Memory B cell (primary cell): ENCODE data around the gene HPS4.
"Not testable (repeated sequence)": the region's sequence is repeated elsewhere in the genome, so short reads cannot be mapped to it uniquely, and the experiment has no call there.

Source experiments
- ATAC-seq: fragments of 150-1000 bp; cut with Tn5 transposase; 2 replicates; pipeline ENCODE4 v1.10.0; 2021; ENCODE audit warnings: low read depth, mild to moderate bottlenecking, moderate library complexity
- DNase-seq, 2 donors: peaks; one replicate each; pipeline ENCODE4 v3.0.0; 2022; ENCODE audit warnings: low spot score in 2 of 2
- H3K27ac Mint-ChIP-seq: one replicate; pipeline ENCODE4 v1.8.0; 2022; ENCODE audit warnings: mild to moderate bottlenecking, moderate library complexity, mixed read lengths
- H3K27me3 Mint-ChIP-seq: one replicate; pipeline ENCODE4 v1.8.0; 2022; ENCODE audit warnings: mixed read lengths
- H3K36me3 Mint-ChIP-seq: one replicate; pipeline ENCODE4 v1.8.0; 2022; ENCODE audit warnings: mild to moderate bottlenecking, mixed read lengths
- H3K4me1 Mint-ChIP-seq: one replicate; pipeline ENCODE4 v1.8.0; 2022; ENCODE audit warnings: mixed read lengths
- H3K4me3 Mint-ChIP-seq: one replicate; pipeline ENCODE4 v1.8.0; 2022; ENCODE audit warnings: mild to moderate bottlenecking, moderate library complexity, mixed read lengths
- H3K9me3 Mint-ChIP-seq: one replicate; pipeline ENCODE4 v1.8.0; 2022; ENCODE audit warnings: mixed read lengths

The HPS4 gene

GRCh38 chr22:26483439-26484359 is at the start of gene HPS4, which contains the start of gene SRRD:
HPS4 (minus strand) TSS chr22:26483783; CDS start chr22:26481762, 2,021 bp downstream.
SRRD (plus strand) TSS chr22:26483877; CDS start chr22:26483891, 14 bp downstream.
- peak within 1 kb of the TSS; percentile 91 for H3K4me3 Mint-ChIP-seq
- peak within 1 kb of the TSS; percentile 99 for H3K27ac Mint-ChIP-seq
- H3K9me3 Mint-ChIP-seq = no peaks in the 10 kb centered on the region
- H3K36me3 Mint-ChIP-seq = peaks cover 11% of the 10 kb centered on the region
- no peaks in the 10 kb centered on the region for H3K27me3 Mint-ChIP-seq
- peak; percentile 92 to 98 for DNase-seq
- H3K4me1 Mint-ChIP-seq = peaks cover 55% of the 10 kb centered on the region
- ATAC-seq = peak; percentile 81

GRCh38 chr22:26529345-26529744 is 45.8 kb upstream of the HPS4 start:
- H3K4me3 Mint-ChIP-seq = no peak overlapping the region
- H3K36me3 Mint-ChIP-seq = peaks cover 13% of the 10 kb centered on the region
- ATAC-seq (no peak), DNase-seq (no peak)
- no peak overlapping the region for H3K27ac Mint-ChIP-seq
- no peaks in the 10 kb centered on the region for H3K27me3 Mint-ChIP-seq
- H3K9me3 Mint-ChIP-seq = no peaks in the 10 kb centered on the region
- peaks cover 12% of the 10 kb centered on the region for H3K4me1 Mint-ChIP-seq

GRCh38 chr22:26528518-26528917 is 44.9 kb upstream of the HPS4 start:
- H3K27me3 Mint-ChIP-seq, H3K4me3 Mint-ChIP-seq, H3K4me1 Mint-ChIP-seq, H3K27ac Mint-ChIP-seq, H3K9me3 Mint-ChIP-seq, DNase-seq, ATAC-seq: not testable (repeated sequence)
- H3K36me3 Mint-ChIP-seq = peaks cover 13% of the 10 kb centered on the region

- ATAC-seq (no peak), DNase-seq (no peak)
- Mint-ChIP-seq H3K9me3 (no peaks in the 10 kb centered on the region), H3K4me3 (no peak overlapping the region), H3K27me3 (no peaks in the 10 kb centered on the region), H3K4me1 (peaks cover 8% of the 10 kb centered on the region), H3K27ac (no peak overlapping the region), H3K36me3 (peaks cover 13% of the 10 kb centered on the region)
Measured at GRCh38 chr22:26527574-26528465, 44.2 kb upstream of the HPS4 start.

GRCh38 chr22:26527167-26527566 is 43.6 kb upstream of the HPS4 start:
- Mint-ChIP-seq H3K36me3 (peaks cover 13% of the 10 kb centered on the region), H3K27ac (no peak overlapping the region), H3K9me3 (no peaks in the 10 kb centered on the region), H3K4me1 (peaks cover 4% of the 10 kb centered on the region), H3K4me3 (no peak overlapping the region), H3K27me3 (no peaks in the 10 kb centered on the region)
- DNase-seq = no peak
- no peak for ATAC-seq

- ATAC-seq (no peak), DNase-seq (no peak)
- Mint-ChIP-seq H3K9me3 (no peaks in the 10 kb centered on the region), H3K27ac (no peak overlapping the region), H3K36me3 (peaks cover 11% of the 10 kb centered on the region), H3K4me3 (no peak overlapping the region), H3K4me1 (peaks cover 4% of the 10 kb centered on the region), H3K27me3 (no peaks in the 10 kb centered on the region)
Measured at GRCh38 chr22:26525946-26526564, 42.5 kb upstream of the HPS4 start.

- no peaks in the 10 kb centered on the region for H3K27me3 Mint-ChIP-seq
- no peak for DNase-seq
- H3K27ac Mint-ChIP-seq = peak overlapping the region; percentile 41
- H3K9me3 Mint-ChIP-seq = no peaks in the 10 kb centered on the region
- no peak overlapping the region for H3K4me3 Mint-ChIP-seq
- H3K4me1 Mint-ChIP-seq = peaks cover 4% of the 10 kb centered on the region
- H3K36me3 Mint-ChIP-seq = peaks cover 10% of the 10 kb centered on the region
- ATAC-seq = no peak
Measured at GRCh38 chr22:26524870-26525269, 41.3 kb upstream of the HPS4 start.

- H3K27me3 Mint-ChIP-seq = no peaks in the 10 kb centered on the region
- ATAC-seq = no peak
- H3K4me3 Mint-ChIP-seq = no peak overlapping the region
- peaks cover 10% of the 10 kb centered on the region for H3K36me3 Mint-ChIP-seq
- DNase-seq = no peak
- peaks cover 4% of the 10 kb centered on the region for H3K4me1 Mint-ChIP-seq
- no peaks in the 10 kb centered on the region for H3K9me3 Mint-ChIP-seq
- no peak overlapping the region for H3K27ac Mint-ChIP-seq
Measured at GRCh38 chr22:26522592-26522991, 39.0 kb upstream of the HPS4 start.

- DNase-seq (no peak), ATAC-seq (no peak)
- H3K36me3 Mint-ChIP-seq = peaks cover 8% of the 10 kb centered on the region
- H3K27me3 Mint-ChIP-seq = no peaks in the 10 kb centered on the region
- H3K27ac Mint-ChIP-seq = no peak overlapping the region
- no peak overlapping the region for H3K4me3 Mint-ChIP-seq
- peaks cover 4% of the 10 kb centered on the region for H3K4me1 Mint-ChIP-seq
- H3K9me3 Mint-ChIP-seq = no peaks in the 10 kb centered on the region
Measured at GRCh38 chr22:26522012-26522411, 38.4 kb upstream of the HPS4 start.

- Mint-ChIP-seq H3K27me3 (no peaks in the 10 kb centered on the region), H3K4me3 (no peak overlapping the region), H3K27ac (no peak overlapping the region), H3K4me1 (peaks cover 16% of the 10 kb centered on the region), H3K9me3 (no peaks in the 10 kb centered on the region), H3K36me3 (no peaks in the 10 kb centered on the region)
- DNase-seq (no peak), ATAC-seq (no peak)
Measured at GRCh38 chr22:26517429-26517828, 33.8 kb upstream of the HPS4 start.

GRCh38 chr22:26516503-26516902 is 32.9 kb upstream of the HPS4 start:
- H3K4me3 Mint-ChIP-seq = no peak overlapping the region
- peaks cover 19% of the 10 kb centered on the region for H3K4me1 Mint-ChIP-seq
- ATAC-seq = no peak
- H3K36me3 Mint-ChIP-seq = no peaks in the 10 kb centered on the region
- H3K27me3 Mint-ChIP-seq = no peaks in the 10 kb centered on the region
- no peak overlapping the region for H3K27ac Mint-ChIP-seq
- H3K9me3 Mint-ChIP-seq = no peaks in the 10 kb centered on the region
- DNase-seq = no peak

GRCh38 chr22:26515931-26516330 is 32.3 kb upstream of the HPS4 start:
- Mint-ChIP-seq H3K4me1 (peaks cover 23% of the 10 kb centered on the region), H3K36me3 (no peaks in the 10 kb centered on the region), H3K4me3 (no peak overlapping the region), H3K9me3 (no peaks in the 10 kb centered on the region), H3K27me3 (no peaks in the 10 kb centered on the region), H3K27ac (no peak overlapping the region)
- no peak for DNase-seq
- no peak for ATAC-seq

GRCh38 chr22:26514419-26515161 is 31.0 kb upstream of the HPS4 start:
- Mint-ChIP-seq H3K4me3 (no peak overlapping the region), H3K4me1 (peaks cover 28% of the 10 kb centered on the region), H3K27ac (no peak overlapping the region), H3K9me3 (no peaks in the 10 kb centered on the region), H3K36me3 (peaks cover 4% of the 10 kb centered on the region), H3K27me3 (no peaks in the 10 kb centered on the region)
- DNase-seq (no peak), ATAC-seq (no peak)
